Measurements from ENCODE around the gene CAB39.

Gene CAB39

GRCh38 chr2:230821991-230822520, 109.4 kb downstream of the CAB39 start:
- no peak for DNase-seq

GRCh38 chr2:230823264-230823964, 110.8 kb downstream of the CAB39 start:
- no peak for DNase-seq

- DNase-seq: peak in 8 of 14 donors; percentile 3 to 57 (median 33)
Measured at GRCh38 chr2:230824406-230824978, 111.8 kb downstream of the CAB39 start.

GRCh38 chr2:230825354-230825753, 112.7 kb downstream of the CAB39 start:
- no peak for DNase-seq

GRCh38 chr2:230827774-230828271, 115.2 kb downstream of the CAB39 start:
- no peak for DNase-seq

GRCh38 chr2:230828272-230828961, 115.8 kb downstream of the CAB39 start:
- no peak for DNase-seq

GRCh38 chr2:230829293-230829692, 116.7 kb downstream of the CAB39 start:
- DNase-seq: no peak

GRCh38 chr2:230829959-230830358, 117.3 kb downstream of the CAB39 start:
- DNase-seq: no peak

- DNase-seq: no peak
Measured at GRCh38 chr2:230830428-230830827, 117.8 kb downstream of the CAB39 start.

GRCh38 chr2:230840301-230840700, 127.7 kb downstream of the CAB39 start:
- no peak for DNase-seq

GRCh38 chr2:230842473-230842872, 129.8 kb downstream of the CAB39 start:
- DNase-seq: no peak

- no peak for DNase-seq
Measured at GRCh38 chr2:230843132-230843531, 130.5 kb downstream of the CAB39 start.

- no peak for DNase-seq
Measured at GRCh38 chr2:230846360-230846759, 133.7 kb downstream of the CAB39 start.

- peak in 10 of 14 donors; percentile 8 to 78 (median 52) for DNase-seq
Measured at GRCh38 chr2:230847883-230848388, 135.3 kb downstream of the CAB39 start.

- peak in 2 of 14 donors; percentile 15 to 34 for DNase-seq
Measured at GRCh38 chr2:230849633-230850357, 137.2 kb downstream of the CAB39 start.

GRCh38 chr2:230850358-230850658, 137.7 kb downstream of the CAB39 start:
- no peak for DNase-seq

- DNase-seq: no peak
Measured at GRCh38 chr2:230852113-230852512, 139.5 kb downstream of the CAB39 start.

GRCh38 chr2:230861552-230862255, 149.1 kb downstream of the CAB39 start:
- no peak for DNase-seq

- DNase-seq: no peak
Measured at GRCh38 chr2:230862292-230862691, 149.7 kb downstream of the CAB39 start.

GRCh38 chr2:230863031-230863430, 150.4 kb downstream of the CAB39 start:
- no peak for DNase-seq

- DNase-seq: no peak
Measured at GRCh38 chr2:230863442-230864121, 150.9 kb downstream of the CAB39 start.

Measured in C1 segment of cervical spinal cord (tissue), 14 donors.